NCI-H526 (cell line): Measurements from ENCODE around the gene TEKT2.
A peak's percentile ranks its signal among the peaks of the same experiment; 100 is the strongest.

Experiments used
- DNase-seq, 2 experiments: peaks; one replicate each; lab custom pipeline; 2025; lab: John Stamatoyannopoulos, UW

TEKT2 gene

GRCh38 chr1:36106269-36106668 is 22.4 kb downstream of the TEKT2 start:
- DNase-seq, result no peak

DNA sequence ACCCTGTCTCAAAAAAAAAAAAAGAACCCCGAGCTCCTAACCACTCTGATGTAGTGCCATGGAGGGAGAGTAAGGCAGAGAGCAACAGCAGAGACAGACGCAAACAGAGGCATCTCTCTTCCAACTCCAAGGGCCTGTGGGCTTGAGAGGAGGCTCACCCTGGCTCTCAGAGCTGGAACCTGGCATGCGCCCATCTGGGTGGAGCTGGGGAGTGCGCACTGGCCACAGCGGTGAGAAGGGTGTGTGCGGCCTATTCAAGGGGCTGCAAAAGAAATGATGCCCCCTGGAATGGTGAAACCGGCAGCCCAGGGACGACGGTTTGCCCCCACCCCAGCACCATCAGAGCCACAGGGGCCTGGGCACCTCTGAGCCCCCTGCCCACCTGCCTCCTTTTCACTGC is 23.5 kb downstream of the TEKT2 start:
- DNase-seq, result no peak

- DNase-seq, result no peak
Measured at GRCh38 chr1:36108314-36108713, 24.4 kb downstream of the TEKT2 start.

DNA sequence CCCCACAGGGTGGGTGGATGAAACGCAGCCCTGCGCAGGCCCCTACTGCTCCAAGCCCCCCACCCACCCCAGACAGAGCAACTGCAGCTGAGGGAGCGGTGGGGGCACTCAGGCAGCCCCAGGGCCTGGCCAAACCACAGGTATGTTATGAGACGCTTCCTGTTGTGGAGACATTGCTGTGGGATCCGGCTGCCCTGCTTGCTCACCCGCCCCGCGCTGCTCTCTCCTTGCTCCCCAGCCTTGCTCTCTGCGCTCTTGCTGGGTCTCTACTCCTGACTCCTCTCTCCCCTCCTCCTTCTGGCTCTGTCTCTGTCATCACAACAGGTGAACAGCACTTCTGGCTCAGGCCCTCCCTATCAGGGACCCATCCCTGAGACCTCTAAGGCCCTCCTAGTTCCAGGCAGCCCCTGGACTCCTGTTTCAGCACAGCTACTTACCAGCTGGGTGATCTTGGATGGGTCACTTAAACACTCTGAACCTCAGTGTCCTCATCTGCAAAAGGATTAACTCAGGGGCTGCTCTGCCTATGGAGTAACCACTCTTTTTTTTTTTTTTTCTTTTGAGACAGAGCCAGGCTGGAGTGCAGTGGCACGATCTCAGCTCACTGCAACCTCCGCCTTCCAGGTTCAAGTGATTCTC is 25.3 kb downstream of the TEKT2 start:
- DNase-seq, result no peak

- no peak for DNase-seq
Measured at GRCh38 chr1:36111151-36111550, 27.3 kb downstream of the TEKT2 start.

- DNase-seq, result no peak
Measured at GRCh38 chr1:36112823-36113222, 28.9 kb downstream of the TEKT2 start.

DNA sequence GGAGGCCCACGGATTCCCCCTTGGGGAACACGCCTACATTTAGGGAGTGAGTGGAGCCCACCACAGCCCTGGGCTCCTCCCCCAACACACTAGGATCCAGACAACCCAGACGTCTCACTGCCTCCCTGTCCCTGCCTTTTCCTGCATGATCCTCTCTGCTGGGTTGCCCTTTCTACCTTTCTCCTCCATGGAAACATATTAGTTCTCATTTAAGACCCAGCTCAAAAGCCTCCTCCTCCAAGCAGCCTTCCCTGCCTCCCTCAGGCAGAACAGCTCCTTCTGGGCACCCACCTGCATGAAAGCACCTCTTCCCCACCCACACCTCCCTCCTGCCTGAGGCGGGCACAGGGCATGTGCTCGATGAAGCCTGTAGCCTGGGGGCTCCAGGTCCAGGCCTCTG is 30.5 kb downstream of the TEKT2 start:
- no peak for DNase-seq

- no peak for DNase-seq
Measured at GRCh38 chr1:36115200-36115669, 31.3 kb downstream of the TEKT2 start.

DNA sequence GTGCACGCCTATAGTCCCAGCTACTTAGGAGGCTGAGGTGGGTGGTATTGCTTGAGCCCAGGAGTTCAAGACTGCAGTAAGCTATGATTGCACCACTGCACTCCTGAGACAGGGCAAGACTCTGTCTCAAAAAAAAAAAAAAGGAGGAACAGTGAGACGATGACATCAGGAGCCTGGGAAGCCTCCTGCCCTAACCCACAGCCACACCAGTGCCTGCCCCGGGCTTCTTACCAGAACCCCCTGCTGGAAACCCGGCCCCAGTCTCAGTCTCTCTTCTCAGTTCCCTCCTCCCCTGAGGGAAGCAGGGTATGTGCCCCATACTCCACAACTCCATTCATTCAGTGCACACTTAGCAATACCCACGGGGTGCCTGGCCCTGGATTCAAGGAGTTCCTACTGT is 32.0 kb downstream of the TEKT2 start:
- no peak for DNase-seq

DNA sequence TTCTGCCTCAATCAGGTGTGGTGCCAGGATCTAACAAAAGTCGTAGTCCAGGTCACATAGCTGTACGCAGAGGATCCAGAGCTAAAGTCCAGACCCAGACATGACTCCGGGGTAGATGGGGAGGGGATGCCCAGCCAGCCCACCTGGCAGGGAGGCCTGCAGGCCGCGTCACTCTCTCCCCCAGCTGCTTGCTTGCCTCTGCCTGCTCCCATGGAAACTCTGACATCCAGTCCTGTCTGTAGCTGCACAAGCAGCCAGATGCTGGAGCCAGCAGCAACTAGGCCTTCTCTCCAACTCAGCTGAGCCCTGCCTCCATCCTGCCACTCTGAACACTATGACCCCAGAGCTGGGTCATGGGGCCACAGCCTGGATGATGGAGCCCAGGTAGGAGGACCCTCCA is 33.0 kb downstream of the TEKT2 start:
- DNase-seq, result no peak

DNA sequence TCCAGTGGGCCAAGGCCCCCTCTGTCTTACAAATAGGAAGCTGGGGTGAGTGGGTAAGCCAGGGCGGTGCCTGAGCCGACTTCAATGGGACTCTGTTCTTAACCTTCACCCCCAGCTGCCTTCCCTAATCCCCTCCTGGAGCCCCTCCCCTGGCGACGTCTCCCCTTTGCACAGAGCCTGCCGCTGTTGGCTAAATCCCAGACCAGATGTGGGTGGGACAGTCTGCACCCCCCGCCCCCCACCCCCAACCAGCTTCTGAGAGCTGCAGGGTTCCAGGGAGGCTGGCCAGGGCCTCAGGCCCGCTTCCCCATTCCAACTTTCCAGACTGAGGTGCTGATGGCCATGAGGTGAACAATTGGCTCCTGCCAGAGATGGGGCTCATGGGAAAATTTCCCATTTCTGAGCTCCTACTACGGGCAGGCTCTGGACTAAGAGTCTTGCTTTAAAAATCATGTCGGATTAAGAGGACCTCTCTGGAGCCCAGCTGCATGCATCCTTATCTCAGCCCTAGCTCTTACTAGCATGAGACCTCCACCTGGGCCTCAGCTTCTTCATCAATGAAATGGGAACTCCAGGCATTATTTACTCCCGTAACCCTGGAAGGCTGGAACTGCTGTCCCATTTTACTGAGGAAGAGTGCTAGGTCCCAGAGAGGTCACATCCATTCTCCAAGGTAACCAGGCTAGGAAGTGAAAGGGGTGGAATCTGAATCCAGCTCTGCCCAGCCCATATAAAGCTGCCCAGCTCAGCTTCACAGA is 34.7 kb downstream of the TEKT2 start:
- DNase-seq, result no peak

GRCh38 chr1:36119456-36119855 is 35.6 kb downstream of the TEKT2 start:
- DNase-seq, result no peak

DNA sequence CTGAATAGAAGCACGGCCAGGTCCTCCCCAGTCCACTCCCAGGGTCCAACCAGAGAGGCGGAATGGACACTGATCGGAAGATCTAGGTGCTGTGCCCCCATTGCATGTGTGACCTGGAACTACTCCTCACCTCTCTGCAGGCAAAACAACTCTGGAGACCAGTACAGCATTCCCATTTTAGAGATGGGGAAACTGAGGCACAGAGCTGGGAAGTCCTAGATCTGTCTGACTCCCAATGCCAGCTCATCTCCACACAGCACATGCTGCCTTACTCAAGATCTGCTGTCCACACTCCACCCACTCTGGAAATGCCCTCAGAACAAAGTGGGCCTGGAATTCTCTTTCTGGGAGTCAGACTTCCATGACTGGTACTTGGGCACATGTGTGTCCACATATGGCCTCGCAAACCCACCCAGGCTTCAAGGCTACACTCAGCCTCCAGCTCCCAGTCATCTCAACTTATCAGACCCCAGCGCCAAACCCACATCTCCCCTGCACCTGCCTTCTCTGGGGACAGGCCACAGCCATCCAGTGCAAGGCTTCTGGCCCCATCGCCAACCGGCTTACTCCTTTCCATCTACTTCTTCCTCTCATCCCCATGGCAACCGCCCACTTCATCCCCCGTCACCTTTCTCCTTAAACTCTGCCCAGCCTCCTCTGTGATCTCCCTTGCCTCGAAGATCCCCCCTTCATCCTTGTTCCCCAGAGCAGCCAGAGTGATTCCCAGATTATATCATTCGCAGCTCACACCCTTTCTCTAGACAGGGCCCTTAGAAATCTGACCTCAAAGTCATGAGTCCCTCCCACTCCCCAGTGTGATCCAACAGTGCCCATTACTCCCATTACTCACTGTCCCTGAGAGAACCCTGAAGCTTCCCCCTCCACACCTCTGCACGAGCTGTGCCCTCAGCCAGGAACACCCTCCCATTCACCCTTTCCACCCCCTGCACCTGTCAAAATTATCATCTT is 38.5 kb downstream of the TEKT2 start:
- no peak for DNase-seq

GRCh38 chr1:36123356-36123755 is 39.5 kb downstream of the TEKT2 start:
- DNase-seq, result no peak

GRCh38 chr1:36124404-36125128 is 40.7 kb downstream of the TEKT2 start:
- DNase-seq, result no peak

GRCh38 chr1:36125129-36125991 is 41.5 kb downstream of the TEKT2 start, which contains the start of gene COL8A2:
TSS of gene COL8A2 (minus strand) at chr1:36125222. CDS start at chr1:36100242, 24,980 bp downstream.
- peak in 1 of 2 experiments; percentile 51 for DNase-seq

- DNase-seq, result no peak
Measured at GRCh38 chr1:36126005-36126716, 42.3 kb downstream of the TEKT2 start.

- DNase-seq, result no peak
Measured at GRCh38 chr1:36126797-36127500, 43.1 kb downstream of the TEKT2 start.

DNA sequence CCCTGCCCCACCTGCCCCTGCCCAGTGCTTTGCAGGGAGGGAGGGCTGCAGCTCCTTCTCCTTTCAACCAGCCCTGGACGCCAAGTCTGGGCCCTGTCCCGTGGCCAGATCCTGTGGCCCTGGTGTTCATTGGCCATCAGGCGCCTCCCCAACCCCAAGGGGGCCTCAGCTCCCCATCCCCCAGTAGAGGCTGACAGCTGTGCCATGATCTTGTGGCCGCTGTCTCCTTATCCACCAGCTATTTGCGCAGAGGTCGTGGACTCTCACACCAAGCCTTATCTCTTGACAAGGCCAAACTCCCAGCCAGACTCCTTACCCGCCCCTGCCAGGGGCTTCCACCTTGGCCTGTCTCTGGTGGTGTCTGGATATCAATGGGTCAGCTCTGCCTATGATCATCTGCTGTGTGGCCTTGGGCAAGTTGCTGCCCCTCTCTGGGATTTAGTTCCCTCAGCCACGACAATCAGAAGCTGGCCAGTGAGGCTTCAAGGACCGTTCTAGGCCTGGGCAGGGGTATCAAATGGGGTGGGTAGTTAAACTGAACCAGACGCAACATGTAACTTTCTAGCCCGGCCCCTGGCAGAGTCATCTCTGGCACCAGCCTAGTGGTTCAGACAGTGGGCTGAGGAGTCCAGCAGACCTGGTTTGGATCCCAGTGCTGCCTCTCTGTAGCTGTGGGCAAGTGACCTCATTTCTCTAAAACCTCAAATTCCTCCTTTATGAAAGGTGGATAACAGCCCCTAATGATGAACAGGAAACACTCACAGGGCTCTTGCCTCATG is 44.4 kb downstream of the TEKT2 start:
- no peak for DNase-seq
